Iris pigment epithelial cell (primary cell): ENCODE data around the gene MYBBP1A.
A peak's percentile ranks its signal among the peaks of the same experiment; 100 is the strongest.

ENCODE experiments used
- DNase-seq: peaks from one replicate; pipeline ENCODE4 v3.0.0-alpha.2; 2011; ENCODE audit warnings: low read depth

MYBBP1A gene

DNA sequence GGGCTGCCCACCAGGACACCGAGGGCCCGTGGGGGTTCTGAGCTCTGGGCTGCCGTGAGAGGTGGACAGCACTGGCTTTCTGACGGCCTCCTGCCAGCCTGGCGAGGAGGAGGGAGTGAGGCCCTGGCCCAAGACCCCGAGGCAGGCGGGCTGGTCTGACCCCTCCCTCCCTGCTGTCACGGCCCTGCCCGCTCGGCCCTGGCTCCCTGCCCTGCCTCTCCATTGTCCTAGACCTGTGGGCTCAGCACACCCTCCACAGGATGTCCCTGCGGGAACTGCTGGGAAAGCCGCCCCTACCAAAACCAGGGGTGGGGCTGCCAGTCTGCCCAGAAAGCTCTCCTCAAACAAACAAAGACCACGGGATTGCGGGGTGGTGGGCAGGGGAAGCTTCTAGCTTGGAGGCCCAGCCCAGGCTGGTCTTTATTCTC lies 35.8 kb downstream of the MYBBP1A start:
- no peak for DNase-seq

DNA sequence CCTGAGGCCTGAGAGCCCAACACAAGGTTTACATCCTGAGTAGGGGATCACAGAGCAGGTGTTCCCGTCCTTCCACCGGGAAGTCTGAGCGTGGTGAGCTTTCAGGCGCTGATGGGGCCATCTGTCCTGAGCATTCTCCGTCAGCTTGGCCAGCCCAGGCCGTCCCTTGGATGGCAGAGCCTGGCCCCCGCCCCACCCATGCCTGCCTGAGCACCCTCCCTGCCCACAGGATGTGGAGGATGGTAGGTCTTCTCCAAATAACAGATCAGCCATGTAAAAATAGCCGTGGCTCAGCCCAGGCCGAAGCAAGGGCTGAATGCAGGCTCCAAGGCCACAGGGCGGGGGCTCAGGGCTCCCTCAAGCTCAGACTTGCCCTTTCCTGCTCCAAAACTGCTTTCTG lies 36.3 kb downstream of the MYBBP1A start:
- no peak for DNase-seq

DNA sequence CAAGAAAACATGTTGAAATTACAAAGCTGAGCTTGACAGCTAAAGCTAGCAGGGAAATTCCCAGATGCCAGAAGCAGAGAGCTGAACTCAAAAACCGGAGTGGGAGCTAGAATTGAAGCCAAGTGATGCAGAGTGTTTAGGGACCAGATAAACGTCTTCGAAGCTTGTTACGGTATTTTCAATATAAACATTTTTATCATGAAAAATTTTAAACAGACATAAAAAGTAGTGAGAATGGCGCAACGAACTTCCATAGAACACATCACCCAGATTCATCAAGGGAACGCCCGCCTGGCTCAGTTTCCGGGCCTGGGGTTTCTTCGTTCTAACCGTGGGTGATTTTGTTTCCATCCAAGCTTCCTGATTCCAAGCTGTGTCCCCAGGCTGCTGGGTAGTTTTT lies 38.4 kb downstream of the MYBBP1A start:
- peak; percentile 73 for DNase-seq

DNA sequence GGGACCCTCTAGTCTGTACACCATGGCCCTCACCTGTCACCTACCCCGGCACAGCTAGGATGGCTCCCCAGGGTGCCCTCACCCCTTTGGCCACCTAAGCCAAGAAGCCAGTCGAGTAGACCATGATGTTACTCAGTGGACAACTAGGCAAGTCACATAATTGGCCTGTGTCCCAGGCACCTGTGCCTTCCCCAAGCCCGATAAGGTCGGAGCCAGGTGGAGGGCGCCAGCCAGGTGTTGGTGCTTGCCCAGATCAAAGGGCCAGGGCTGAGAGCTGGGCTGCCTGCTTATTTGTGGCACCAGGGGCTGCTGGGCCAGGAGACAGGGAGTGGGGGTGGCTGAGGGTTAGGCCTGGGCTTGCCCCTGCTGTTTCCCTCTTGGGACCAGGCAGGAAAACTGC lies 39.7 kb downstream of the MYBBP1A start:
- no peak for DNase-seq

DNA sequence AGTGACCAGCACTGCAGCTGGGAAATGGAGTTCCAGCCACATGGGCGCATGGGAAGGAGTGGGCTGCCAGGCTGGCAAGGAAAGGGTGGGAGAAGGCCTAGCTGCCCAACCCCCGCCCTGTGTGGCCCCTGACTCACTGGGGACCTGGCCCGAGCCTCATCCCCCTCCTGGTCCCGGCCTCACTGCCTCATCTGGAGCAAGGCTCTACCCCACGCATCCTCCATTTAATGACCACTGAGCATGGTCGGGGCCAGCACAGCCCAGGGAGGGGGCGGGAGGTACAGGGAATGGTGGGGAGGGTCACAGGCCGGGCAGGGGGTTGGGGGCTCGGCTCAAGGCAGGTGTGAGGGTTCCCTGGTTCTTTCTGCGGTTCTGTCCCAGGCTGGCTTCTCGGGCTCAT lies 40.4 kb downstream of the MYBBP1A start:
- DNase-seq = no peak

DNA sequence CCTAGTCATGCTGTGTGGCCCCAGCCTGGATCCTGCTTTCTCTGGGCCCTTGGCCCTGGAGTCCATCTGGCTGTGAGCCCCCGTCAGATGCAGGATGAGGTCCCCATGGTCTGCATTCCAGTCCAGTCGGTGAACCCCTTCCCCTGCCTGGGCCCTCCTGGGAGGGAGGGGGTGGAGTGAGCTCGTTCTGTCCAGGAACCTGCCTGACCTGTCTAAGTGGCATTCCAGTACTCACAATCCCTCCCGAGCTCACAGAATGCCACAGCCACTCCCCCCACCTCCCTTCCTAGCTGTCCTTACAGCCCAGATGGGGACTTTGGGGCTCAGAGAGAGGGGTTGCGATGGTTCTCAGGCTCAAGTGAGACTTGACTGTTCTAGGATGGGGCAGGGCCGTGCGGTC lies 41.0 kb downstream of the MYBBP1A start:
- no peak for DNase-seq

DNA sequence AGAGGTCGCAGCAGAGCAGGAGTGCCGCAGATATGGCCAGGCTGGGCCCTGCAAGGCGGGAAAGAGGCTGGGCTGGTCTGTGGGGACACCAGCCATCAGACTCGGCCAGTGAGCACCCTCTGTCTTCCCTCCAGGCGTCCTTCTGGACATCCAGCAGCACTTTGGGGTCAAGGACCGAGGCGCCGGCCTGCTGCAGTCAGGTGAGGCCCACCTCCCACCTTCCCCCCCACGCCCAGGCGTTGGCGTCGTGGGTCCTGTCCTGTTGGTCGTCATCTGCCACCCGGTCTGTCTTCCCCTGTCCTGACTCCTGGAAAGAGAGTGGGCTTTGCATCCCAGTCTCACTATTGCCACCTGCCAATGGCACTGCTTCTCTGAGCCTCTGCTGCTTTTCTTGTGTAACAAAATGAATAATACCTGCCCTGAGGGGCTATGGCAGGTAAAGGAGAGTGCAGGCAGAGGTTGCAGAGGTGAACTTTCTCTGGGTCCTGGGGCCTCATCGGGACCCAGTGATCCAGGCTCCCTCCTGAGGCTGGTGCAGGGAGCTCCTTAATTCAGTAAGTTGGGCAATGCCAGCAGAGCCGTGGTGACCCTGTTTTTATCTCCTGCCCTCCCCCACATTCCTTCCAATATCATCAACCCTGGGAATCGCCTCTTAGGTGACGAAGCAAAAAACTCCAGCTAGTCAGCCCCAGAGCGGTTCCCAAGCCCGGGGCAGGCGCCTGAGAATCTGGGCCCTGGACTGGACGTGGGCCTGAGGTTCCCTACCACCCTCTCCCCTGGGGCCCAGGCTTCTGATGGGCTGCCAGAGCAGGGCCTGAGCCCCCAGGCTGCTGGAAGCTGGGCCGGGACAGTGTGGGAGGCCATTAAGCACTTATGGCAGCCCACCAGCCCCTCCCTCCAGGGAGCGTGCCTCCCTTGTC lies 41.8 kb downstream of the MYBBP1A start:
- DNase-seq = no peak

DNA sequence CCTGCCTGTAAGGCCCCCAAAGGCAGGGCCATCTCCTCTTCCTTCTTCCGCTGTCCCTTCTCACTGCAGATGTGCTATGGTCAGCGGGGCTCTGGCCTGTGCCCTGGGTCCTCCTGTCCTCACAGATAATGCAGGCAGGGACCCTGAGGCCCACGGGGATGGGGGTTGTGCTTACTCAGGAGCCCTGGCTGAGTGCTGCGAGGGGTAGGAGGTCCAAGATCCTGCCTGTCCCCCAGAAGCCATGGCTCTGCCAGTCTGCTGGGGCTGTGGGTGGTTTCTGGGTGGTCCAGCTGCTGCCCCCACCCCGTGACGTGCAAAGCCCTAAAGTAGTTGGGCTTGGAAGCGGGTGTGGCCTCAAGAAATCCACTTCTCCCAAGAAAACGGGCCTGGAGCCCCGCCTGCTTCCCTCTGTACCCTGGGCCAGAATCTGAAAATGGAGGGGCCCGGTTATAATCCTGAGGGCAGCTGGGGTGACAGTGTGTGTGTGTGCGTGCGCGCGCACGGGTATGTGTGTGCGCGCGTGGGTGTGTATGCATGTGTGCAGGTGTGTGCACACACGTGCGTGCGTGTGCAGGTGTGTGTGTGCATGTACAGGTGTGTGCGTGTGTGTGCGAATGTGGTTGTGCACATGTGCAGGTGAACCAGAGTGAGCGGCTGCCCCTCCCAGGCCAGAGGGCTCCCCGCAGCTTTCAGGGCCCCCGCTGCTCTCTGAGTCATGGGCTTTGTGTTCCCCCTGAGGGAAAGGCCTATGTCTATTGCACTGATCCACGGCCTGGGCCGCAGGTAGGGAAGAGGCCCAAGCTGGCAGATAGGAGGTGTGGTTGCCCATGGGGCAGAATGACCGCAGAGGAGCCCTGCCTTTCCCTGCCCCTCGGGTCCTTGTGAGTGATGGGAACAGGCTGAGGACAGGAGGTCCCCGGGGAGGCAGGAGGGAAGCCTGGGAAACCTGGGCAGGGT lies 42.8 kb downstream of the MYBBP1A start:
- DNase-seq = no peak

DNA sequence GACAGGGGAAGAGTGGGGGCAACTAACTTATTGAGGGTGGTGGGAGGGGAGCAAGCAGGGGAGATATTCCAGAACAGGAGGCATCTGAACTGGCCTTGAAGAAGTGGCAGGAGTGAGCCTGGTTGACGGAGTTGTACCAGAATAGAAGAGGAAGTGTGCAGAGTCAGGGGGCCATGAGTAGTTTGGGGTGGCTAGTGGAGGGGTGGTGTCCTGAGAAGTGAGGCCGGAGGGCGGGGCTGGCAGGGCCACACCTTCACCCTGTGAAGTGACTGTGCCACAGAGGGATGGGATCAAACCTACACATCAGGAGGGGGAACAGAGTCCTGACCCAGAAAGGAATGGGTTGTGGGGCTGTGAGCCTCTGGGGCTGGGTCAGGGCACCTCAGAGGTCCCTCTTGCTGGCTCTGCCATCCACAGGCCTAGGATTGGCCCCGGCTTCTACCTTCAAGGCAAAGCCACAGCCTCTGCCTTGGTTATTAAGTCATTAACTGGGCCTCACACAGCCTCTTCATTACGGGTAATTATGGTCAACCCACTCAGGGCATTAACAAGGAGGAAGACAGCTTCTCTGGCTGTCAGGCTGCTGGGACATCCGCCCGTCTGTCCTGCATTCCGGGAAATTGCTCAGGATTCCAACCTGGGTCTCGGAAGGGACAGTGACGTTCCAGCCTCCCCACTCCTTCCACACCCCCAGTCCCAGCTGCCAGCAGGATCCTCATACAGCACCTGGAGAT lies 43.8 kb downstream of the MYBBP1A start:
- no peak for DNase-seq

DNA sequence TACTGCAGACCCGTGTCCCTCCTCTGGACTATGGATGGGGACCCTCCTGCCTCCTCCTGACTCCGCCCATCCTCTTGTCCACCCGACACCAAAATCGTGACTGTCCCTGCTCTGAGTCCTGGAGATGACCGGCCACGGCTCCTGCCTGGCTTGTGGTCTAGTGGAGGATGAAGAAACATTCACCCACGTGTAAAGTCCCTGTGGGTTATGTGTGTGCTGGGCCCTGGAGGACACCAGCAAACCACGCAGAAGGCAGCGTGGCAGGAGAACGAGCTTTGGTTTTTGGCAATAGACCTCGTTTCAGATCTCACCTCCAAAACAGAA lies 44.6 kb downstream of the MYBBP1A start:
- DNase-seq = no peak

DNA sequence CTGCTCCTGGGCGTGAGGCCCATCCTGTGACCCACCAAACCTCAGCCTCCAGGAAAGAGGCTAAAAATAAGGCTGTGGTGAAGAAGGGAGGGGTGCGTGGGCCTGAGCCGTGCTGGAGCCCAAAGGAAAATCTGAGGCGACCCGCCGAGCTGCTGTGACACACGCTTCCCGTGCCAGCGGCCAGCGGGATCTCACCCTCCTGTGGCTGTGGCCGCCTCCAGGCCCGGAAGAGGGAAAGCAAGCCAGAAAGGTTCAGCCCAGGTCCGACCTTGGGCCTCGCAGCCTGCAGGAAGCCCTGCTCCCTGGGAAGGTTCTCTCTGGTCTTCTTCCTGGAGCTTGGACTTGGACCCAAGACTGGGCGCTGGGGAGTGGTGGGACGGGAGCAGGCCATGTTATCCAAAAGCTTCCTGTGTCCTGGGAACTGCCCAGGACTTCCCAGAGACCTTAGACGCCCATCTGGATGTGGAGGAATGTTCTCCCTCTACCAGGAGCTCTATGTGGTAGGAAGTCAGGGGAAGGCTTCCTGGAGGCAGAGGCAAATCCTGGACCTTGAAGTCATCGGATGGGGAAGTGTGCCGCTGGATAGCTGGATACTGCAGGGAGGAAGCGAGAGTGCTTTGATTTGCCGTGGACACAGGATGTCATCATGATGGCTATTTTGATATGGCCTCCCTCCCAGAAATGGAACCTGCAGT lies 45.1 kb downstream of the MYBBP1A start:
- DNase-seq = no peak

DNA sequence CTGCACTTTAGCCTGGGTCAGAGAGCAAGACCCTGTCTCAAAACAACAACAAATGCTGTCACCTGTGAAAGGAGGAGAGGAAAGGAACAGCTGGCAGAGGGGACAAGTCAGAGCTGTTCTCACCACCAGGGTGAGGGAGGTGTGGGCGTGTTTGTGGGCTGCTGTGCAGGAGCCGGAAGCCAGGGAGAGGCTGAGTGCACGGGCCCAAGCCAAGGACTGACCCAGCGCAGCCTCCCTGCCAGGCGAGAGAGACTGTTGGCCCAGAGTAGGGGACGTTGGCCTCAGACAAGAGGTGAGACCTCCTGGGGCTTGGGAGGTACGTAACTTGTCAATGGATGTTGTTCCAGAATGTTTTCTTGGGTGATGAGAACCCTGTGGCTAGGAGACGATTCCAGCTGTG lies 45.8 kb downstream of the MYBBP1A start:
- DNase-seq = no peak

DNA sequence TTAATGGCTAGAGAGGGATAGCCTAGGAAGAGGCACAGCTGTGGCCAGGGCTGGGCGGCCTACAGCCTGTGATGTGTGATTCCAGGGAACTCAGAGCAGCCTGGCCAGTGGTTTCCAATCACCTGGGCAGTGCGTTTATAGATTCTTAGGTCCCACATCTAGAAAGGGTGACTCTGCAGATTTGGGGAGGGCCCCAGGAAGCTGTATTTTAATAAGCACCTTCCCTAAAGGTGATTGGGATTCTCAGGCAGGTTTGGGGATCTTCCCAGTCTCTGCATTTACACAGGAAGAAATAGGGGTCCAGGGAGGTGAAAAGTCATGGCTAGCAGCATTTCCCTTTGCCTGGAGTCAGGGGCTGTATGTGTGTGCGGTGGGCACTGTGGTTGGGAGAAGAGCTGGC lies 47.0 kb downstream of the MYBBP1A start:
- no peak for DNase-seq

DNA sequence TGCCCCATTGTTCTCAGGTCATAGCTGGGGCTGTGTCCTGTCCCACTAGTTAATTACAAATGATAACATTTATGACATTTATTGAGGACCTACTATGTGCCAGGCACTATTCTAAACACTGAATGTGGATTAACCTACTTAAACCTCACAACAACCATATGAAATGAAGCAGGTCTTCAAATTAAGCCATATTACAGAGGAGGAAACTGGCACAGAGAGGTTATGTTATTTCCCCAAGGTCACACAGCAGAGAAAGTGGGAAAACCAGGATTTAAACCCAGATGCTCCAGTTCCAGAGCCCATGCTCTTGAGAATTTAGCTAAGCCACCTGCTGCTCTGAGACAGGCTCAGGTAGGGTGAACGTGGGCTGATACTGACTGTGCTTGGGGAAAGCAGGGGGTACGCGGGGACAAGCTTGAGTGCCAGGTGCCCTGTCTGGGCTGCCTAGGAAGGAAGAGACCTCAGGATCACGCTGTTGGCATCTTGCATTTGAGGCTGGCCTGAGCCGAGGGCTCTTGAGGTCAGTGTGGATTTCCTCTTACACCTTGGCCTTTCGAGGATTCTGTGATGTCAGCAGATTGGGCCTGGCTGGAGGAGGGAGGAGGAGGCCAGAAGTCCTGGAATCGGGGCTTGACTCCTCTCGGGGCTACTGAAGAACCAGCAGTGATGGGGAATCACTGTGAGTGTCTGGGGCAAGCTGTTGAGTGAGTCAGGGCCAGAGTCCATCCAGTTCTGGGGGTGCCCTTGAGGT lies 47.6 kb downstream of the MYBBP1A start:
- DNase-seq = no peak

DNA sequence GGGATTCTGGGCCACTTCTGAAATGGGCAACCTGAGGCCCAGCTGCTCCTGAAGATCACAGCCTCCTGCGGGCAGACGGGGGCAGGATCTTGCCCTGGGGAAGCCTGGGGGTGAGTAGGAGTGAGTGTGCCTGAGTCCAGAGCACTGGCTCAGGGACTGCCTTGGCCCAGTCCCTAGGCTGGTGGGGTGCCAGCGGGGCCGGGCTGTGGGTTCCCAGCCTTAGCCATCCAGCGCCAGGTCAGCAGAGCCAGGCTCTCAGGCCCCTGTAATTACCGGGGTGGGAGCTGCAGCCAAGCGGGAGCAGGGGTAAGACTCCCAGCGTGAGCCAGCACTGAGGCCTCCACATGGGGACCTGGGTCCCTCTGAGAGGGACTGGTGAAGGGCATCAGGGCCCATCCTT lies 48.3 kb downstream of the MYBBP1A start:
- DNase-seq = no peak

DNA sequence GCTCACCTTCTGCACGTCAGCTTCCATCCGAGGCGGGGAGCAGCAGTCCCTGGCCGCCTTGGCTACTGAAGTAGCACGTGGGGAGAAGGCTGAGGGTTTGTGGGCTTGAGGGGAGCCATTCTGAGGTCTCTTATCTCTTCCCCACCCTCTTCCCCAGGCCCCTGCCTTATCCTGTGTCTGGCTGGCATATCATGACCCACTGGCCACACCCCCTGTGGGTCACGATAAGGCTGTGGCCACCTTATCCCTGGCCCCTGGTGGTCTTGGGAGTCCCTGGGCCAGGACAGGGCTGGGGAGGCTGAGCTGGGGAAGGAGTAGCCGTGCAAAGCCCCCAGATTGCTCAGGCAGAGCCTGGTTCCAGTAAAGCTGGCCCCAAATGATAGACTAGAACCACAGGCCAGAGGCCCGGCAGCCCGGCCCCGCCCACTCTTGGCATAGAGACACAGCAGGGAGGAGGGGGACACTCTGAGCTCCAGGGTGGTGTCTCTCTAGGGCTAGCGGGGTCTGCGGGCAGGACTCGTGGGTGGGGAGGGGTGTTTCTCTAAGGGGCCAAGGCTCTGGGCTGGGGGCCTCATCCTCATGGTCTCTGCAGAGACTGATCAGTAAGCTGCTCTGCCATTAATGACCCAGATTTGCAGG lies 48.9 kb downstream of the MYBBP1A start:
- no peak for DNase-seq

DNA sequence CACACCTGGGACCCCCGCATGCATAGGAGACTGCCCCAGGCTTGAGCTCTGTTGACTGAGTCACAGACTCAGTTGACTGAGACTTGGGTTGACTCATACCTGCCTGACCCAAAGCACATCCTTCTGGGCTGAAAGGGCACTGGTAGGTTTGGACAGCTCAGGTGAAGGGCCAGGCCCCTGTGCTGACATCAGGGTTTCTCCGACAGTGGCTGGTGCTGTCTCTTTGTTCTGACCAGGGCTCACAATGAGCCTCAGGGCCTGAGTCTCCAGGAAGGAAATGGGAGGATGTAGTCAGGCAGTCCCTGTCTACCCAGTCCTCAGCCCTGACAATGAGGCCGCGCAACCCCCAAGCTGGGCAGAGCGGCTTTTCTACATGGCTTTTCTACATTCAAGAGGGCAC lies 50.0 kb downstream of the MYBBP1A start:
- DNase-seq = no peak

DNA sequence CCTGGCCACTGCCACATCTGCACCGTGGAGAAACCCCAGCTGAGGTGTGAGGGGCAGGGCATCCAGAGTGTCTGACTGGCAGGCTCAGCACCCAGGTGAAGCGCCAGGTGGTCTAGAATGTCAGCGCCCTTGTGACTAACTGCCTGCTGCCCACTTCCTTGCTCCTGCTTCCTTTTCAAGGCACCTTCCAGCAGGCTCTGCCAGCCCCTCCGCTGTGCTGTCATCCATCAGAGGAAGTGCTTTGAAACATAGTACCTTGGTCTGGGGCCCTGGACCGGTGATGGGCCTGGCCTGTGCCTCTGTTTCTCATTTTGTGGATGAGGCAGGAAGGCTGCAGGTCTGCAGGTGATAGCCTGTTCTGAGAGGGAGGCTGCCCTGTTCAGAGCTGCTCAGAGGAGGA lies 51.0 kb downstream of the MYBBP1A start:
- no peak for DNase-seq

DNA sequence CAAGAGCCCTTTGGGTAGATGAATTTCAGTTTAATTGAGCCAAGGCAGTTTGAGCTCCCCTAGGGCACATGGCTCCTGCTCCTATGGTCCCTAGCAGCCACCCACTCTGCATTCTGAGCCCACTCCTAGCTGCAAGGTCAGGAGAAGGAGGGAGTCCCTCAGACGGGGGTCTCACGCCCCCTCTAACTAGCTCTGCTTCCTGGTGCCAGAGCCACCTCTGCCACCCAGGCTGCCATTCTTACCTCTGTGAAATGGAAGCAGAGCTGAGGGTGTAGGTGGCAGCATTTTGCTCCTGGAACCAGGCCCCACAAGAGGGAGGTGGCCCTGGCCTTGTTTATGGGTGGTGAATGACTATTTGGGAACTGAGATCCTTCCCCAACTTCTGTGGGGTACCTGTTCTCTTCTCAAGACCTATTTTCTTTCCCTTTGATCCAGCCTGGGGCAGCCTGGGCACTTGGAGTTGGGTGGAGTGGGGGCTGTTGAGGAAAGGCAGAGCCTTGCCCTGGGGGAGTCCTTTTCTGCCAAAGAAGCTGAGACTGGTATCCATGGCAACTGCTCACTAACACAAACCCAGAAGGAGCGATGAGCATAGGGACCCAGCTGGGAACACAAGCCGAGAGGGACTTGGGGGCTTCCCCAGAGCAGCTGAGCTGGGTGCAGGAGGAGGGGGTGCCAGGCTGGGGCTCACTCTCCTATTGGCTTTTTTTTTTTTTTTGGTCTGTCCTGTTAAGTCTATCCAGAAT lies 51.7 kb downstream of the MYBBP1A start:
- no peak for DNase-seq
